Neural crest cell (in vitro differentiated cells): Measurements from ENCODE around the gene PEX5L. TPM values are rescaled to one million over a fixed set of nuclear protein-coding genes. Genes with fewer than 3 reads are reported as not detected.
"Not testable (repeated sequence)": the region's sequence is repeated elsewhere in the genome, so short reads cannot be mapped to it uniquely, and the experiment has no call there.

Source experiments
- DNase-seq: peaks from one replicate; pipeline ENCODE4 v3.0.0; 2021; ENCODE audit warnings: low read depth, mixed read lengths, low spot score
- H3K27ac Mint-ChIP-seq: one replicate; pipeline ENCODE4 v1.8.0; 2021; ENCODE audit warnings: mild to moderate bottlenecking, mixed read lengths; ENCODE audit not compliant: unreplicated experiment
- H3K27me3 Mint-ChIP-seq: 2 replicates; pipeline ENCODE4 v1.8.0; 2021; ENCODE audit warnings: low read depth, mild to moderate bottlenecking, mixed read lengths
- H3K36me3 Mint-ChIP-seq: 2 replicates; pipeline ENCODE4 v1.8.0; 2021; ENCODE audit warnings: low read depth, mild to moderate bottlenecking, mixed read lengths
- H3K4me1 Mint-ChIP-seq: 2 replicates; pipeline ENCODE4 v1.8.0; 2021; ENCODE audit warnings: mixed read lengths
- H3K4me3 Mint-ChIP-seq: one replicate; pipeline ENCODE4 v1.8.0; 2021; ENCODE audit warnings: mild to moderate bottlenecking, mixed read lengths
- H3K9me3 Mint-ChIP-seq: 2 replicates; pipeline ENCODE4 v1.8.0; 2021; ENCODE audit warnings: mixed read lengths
- total RNA-seq: library from RNA; stranded (reverse); gene quantifications from 2 replicates; pipeline ENCODE4 v1.2.1, GENCODE V29; 2021
- TF ChIP-seq, protein P1 (sequence below): fragments of 200-600 bp; sonication (generic); conservative IDR thresholded peaks from 2 replicates; pipeline ENCODE4 v1.5.0; 2021; ENCODE audit warnings: antibody characterized with exemption, mild to moderate bottlenecking

PEX5L gene
- total RNA-seq, 1 donor from 2014 or later, result 0.96 TPM

- Mint-ChIP-seq H3K9me3 (no peaks in the 10 kb centered on the region), H3K4me1 (peaks cover 12% of the 10 kb centered on the region), H3K4me3 (no peak overlapping the region), H3K36me3 (no peaks in the 10 kb centered on the region), H3K27me3 (no peaks in the 10 kb centered on the region), H3K27ac (no peak overlapping the region)
- TF ChIP-seq, protein P1, sequence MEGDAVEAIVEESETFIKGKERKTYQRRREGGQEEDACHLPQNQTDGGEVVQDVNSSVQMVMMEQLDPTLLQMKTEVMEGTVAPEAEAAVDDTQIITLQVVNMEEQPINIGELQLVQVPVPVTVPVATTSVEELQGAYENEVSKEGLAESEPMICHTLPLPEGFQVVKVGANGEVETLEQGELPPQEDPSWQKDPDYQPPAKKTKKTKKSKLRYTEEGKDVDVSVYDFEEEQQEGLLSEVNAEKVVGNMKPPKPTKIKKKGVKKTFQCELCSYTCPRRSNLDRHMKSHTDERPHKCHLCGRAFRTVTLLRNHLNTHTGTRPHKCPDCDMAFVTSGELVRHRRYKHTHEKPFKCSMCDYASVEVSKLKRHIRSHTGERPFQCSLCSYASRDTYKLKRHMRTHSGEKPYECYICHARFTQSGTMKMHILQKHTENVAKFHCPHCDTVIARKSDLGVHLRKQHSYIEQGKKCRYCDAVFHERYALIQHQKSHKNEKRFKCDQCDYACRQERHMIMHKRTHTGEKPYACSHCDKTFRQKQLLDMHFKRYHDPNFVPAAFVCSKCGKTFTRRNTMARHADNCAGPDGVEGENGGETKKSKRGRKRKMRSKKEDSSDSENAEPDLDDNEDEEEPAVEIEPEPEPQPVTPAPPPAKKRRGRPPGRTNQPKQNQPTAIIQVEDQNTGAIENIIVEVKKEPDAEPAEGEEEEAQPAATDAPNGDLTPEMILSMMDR, result no peak
- DNase-seq, result no peak
These were observed 240.3 kb downstream of the PEX5L start for GRCh38 chr3:179796421-179796820.

DNA sequence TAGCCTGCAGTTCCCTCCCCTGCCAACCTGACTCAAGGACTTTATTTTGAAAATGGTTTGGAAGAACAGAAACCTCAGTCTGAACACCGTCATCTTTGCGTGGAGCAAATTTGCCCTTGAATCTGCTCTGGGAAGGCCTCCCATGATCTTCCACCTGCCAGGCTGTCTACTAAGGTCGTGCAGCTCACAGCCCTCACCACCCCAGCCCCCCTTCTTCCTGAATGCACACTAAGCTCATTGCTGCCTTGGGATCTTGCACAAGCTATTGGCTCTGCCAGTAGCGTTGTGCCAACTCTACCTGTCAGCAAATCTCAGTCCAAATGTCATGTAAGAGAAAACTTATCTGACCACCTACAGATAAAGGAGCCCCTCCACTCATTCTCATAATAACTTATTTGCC lies 242.4 kb downstream of the PEX5L start:
- Mint-ChIP-seq H3K27me3 (no peaks in the 10 kb centered on the region), H3K9me3 (no peaks in the 10 kb centered on the region), H3K27ac (no peak overlapping the region), H3K36me3 (no peaks in the 10 kb centered on the region), H3K4me1 (peaks cover 3% of the 10 kb centered on the region), H3K4me3 (no peak overlapping the region)
- TF ChIP-seq, protein P1, result no peak
- no peak for DNase-seq

DNA sequence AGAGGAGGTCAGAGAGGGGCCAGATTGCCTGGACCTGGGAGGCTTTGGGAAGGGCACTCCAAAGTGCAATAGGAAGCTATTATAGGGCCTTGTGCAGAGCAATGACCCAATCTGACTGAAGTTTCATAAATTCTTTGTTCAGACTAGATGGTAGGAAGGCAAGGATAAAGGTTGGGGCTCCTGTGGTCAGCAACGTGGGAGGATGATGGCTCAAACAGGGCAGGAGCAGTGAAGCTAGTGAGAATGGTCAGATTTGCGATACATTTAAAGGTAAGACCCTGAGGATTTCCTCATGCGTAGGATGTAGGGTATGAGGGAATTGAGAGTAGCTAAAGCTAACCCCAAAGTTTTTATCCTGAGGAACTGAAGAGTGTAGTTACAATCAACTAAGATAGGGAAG lies 244.9 kb downstream of the PEX5L start:
- TF ChIP-seq, protein P1, result no peak
- H3K27me3 Mint-ChIP-seq, result no peaks in the 10 kb centered on the region
- H3K4me1 Mint-ChIP-seq, result no peaks in the 10 kb centered on the region
- no peak overlapping the region for H3K27ac Mint-ChIP-seq
- no peak overlapping the region for H3K4me3 Mint-ChIP-seq
- H3K36me3 Mint-ChIP-seq, result peaks cover 2% of the 10 kb centered on the region
- no peaks in the 10 kb centered on the region for H3K9me3 Mint-ChIP-seq
- DNase-seq, result no peak

GRCh38 chr3:179788996-179789395 lies 247.7 kb downstream of the PEX5L start:
- H3K9me3 Mint-ChIP-seq, result no peaks in the 10 kb centered on the region
- H3K4me1 Mint-ChIP-seq, result no peaks in the 10 kb centered on the region
- H3K27ac Mint-ChIP-seq, result no peak overlapping the region
- H3K36me3 Mint-ChIP-seq, result peaks cover 8% of the 10 kb centered on the region
- no peak overlapping the region for H3K4me3 Mint-ChIP-seq
- DNase-seq, result no peak
- no peaks in the 10 kb centered on the region for H3K27me3 Mint-ChIP-seq
- TF ChIP-seq, protein P1, result no peak

DNA sequence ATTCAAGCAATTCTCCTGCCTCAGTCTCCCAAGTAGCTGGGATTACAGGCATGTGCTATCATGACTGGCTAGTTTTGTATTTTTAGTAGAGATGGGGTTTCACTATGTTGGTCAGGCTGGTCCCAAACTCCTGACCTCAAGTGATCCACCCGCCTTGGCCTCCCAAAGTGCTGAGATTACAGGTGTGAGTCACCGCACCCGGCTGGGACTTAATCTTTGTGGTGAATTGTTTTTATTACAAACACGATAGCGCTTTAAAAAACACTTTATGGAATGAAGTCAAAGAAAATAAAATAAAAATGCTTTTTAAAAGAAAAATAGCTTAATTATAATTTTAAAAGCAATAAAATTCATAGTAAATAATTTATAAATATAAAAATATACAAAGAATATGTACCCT lies 253.9 kb downstream of the PEX5L start:
- H3K4me3 Mint-ChIP-seq, H3K4me1 Mint-ChIP-seq, H3K27ac Mint-ChIP-seq, H3K27me3 Mint-ChIP-seq, DNase-seq, H3K9me3 Mint-ChIP-seq: not testable (repeated sequence)
- peaks cover 37% of the 10 kb centered on the region for H3K36me3 Mint-ChIP-seq

- H3K36me3 Mint-ChIP-seq, result peaks cover 44% of the 10 kb centered on the region
- H3K4me3 Mint-ChIP-seq, result no peak overlapping the region
- H3K9me3 Mint-ChIP-seq, result peaks cover 8% of the 10 kb centered on the region
- H3K27ac Mint-ChIP-seq, result no peak overlapping the region
- H3K27me3 Mint-ChIP-seq, result no peaks in the 10 kb centered on the region
- peaks cover 6% of the 10 kb centered on the region for H3K4me1 Mint-ChIP-seq
- no peak for DNase-seq
- TF ChIP-seq, protein P1, result no peak
These were observed 261.2 kb downstream of the PEX5L start for GRCh38 chr3:179775416-179776122.
